Hepatocyte (in vitro differentiated cells): Measurements from ENCODE around the gene DOLPP1.

Experiments used
- EZH2 ChIP-seq: fragments of 200-600 bp; sonication (generic); IDR thresholded peaks from 2 replicates; pipeline ENCODE4 v1.6.1; 2016; ENCODE audit warnings: antibody characterized with exemption, mild to moderate bottlenecking, borderline replicate concordance
- EZH2phosphoT487 ChIP-seq: fragments of 200-600 bp; sonication (generic); IDR thresholded peaks from one replicate; pipeline ENCODE4 v1.6.1; 2018; ENCODE audit warnings: antibody characterized with exemption, mild to moderate bottlenecking, low read depth, moderate library complexity; ENCODE audit not compliant: unreplicated experiment, severe bottlenecking
- TF ChIP-seq, protein P1 (sequence below): fragments of 200-600 bp; sonication (generic); IDR thresholded peaks from 2 replicates; pipeline ENCODE4 v1.5.1; 2016; ENCODE audit warnings: antibody characterized with exemption, mild to moderate bottlenecking; ENCODE audit not compliant: poor library complexity

DNA sequence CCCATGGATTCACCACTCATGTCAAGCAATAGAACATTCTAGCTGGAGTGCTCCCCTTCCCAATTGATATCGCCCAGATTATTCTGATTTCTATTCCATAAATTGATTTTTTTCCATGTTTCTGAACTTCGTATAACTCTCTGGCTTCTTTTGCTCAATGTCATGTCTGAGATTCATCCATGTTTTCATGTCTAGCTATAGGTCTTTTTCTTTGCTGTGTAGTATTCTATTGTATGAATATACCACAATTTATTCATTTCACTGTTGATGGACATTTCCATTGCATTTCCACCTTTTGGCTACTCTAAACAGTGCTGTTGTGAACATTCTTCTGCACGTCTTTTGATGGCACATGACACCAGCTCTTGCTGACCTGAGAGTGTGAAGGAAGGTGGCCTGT is 49.9 kb downstream of the DOLPP1 start:
- TF ChIP-seq, protein P1, sequence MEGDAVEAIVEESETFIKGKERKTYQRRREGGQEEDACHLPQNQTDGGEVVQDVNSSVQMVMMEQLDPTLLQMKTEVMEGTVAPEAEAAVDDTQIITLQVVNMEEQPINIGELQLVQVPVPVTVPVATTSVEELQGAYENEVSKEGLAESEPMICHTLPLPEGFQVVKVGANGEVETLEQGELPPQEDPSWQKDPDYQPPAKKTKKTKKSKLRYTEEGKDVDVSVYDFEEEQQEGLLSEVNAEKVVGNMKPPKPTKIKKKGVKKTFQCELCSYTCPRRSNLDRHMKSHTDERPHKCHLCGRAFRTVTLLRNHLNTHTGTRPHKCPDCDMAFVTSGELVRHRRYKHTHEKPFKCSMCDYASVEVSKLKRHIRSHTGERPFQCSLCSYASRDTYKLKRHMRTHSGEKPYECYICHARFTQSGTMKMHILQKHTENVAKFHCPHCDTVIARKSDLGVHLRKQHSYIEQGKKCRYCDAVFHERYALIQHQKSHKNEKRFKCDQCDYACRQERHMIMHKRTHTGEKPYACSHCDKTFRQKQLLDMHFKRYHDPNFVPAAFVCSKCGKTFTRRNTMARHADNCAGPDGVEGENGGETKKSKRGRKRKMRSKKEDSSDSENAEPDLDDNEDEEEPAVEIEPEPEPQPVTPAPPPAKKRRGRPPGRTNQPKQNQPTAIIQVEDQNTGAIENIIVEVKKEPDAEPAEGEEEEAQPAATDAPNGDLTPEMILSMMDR = no peak
- TF ChIP-seq EZH2 (no peak), EZH2phosphoT487 (no peak)
